Spinal cord (tissue), 10 donors: Measurements from ENCODE around the gene KDM5A. TPM values are rescaled to one million over a fixed set of nuclear protein-coding genes. Genes with fewer than 3 reads are reported as not detected.
"Not testable (repeated sequence)": the region's sequence is repeated elsewhere in the genome, so short reads cannot be mapped to it uniquely, and the experiment has no call there.

ENCODE experiments used
- DNase-seq, 6 donors: peaks; one replicate each; pipeline versions ENCODE4 v3.0.0 to v3.0.0-alpha.2; 2013 to 2015; ENCODE audit warnings: low spot score in 6 of 6, low read depth in 4 of 6
- H3K27ac ChIP-seq: one replicate; pipeline ENCODE4 v1.5.1; 2013; ENCODE audit warnings: low read depth, low read length, control low read depth
- H3K27me3 ChIP-seq: one replicate; pipeline ENCODE4 v1.6.1; 2013; ENCODE audit warnings: low read length; ENCODE audit not compliant: control insufficient read depth, insufficient read depth
- H3K36me3 ChIP-seq: one replicate; pipeline ENCODE4 v1.6.1; 2013; ENCODE audit warnings: low read length; ENCODE audit not compliant: control insufficient read depth, insufficient read depth
- H3K4me1 ChIP-seq: one replicate; pipeline ENCODE4 v1.6.1; 2013; ENCODE audit warnings: low read length; ENCODE audit not compliant: control insufficient read depth, insufficient read depth
- H3K4me3 ChIP-seq: one replicate; pipeline ENCODE4 v1.5.1; 2013; ENCODE audit warnings: low read depth, low read length, control low read depth
- H3K9me3 ChIP-seq: one replicate; pipeline ENCODE4 v1.6.1; 2013; ENCODE audit warnings: low read length; ENCODE audit not compliant: control insufficient read depth, insufficient read depth
- whole genome bisulfite sequencing: methylation state at CpG from one replicate; pipeline ENCODE4 v1.1.5; 2013; ENCODE audit warnings: missing lambda C conversion rate; ENCODE audit not compliant: insufficient coverage; 5-methylcytosine and 5-hydroxymethylcytosine counted together
- polyA plus RNA-seq, 2 donors: library from polyadenylated mRNA; unstranded; fragments of 120-200 nt; gene quantifications; one replicate each; pipeline ENCODE4 v1.2.1, GENCODE V29; 2013; ENCODE audit not compliant: insufficient read length in 2 of 2
- total RNA-seq, 2 donors: library from RNA; depleted of rRNA in 1 of 2; stranded (reverse); fragments of 120-200 nt in 1 of 2; fragments of >200 nt in 1 of 2; gene quantifications; one replicate each; pipeline versions ENCODE4 v1.2.3 to v1.2.4, GENCODE V29; 2013 to 2014
- donor health status: healthy.

The KDM5A gene
- total and polyA plus RNA-seq, 4 donors = 16.9 to 69.8 (median 40.1) TPM

DNA sequence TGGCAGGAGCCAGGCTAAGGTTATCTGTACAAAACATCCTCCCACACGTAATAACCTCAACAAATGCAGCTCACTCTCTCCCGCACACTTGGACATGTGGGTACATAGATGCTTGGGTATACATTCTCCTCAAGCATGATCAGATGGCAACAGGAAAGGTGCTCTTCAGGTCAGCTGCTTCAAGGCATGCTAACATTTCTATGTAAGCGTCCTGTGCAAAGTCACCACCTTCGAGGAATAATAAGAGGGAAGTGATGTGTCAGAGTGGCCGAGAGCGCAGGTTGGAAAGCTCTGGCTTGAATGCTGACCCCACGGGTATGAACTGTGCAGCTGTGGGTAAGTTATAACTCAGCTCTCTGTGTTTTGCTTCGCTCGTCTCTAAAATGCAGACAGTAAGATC, 151.0 kb downstream of the KDM5A start:
- H3K27ac ChIP-seq = no peak overlapping the region
- H3K27me3 ChIP-seq = no peaks in the 10 kb centered on the region
- no peak for DNase-seq
- H3K36me3 ChIP-seq = no peaks in the 10 kb centered on the region
- no peaks in the 10 kb centered on the region for H3K9me3 ChIP-seq
- H3K4me1 ChIP-seq = peaks cover 4% of the 10 kb centered on the region
- WGBS = 93% methylated on average over 8 of the region's 9 CpGs
- no peak overlapping the region for H3K4me3 ChIP-seq

GRCh38 chr12:237026-237815, 151.9 kb downstream of the KDM5A start:
- Histone ChIP-seq H3K36me3 (no peaks in the 10 kb centered on the region), H3K27ac (no peak overlapping the region), H3K27me3 (no peaks in the 10 kb centered on the region), H3K9me3 (no peaks in the 10 kb centered on the region), H3K4me1 (peaks cover 13% of the 10 kb centered on the region), H3K4me3 (no peak overlapping the region)
- WGBS = 95% methylated on average over 9 of the region's 13 CpGs
- DNase-seq = no peak

- H3K27me3 ChIP-seq = no peaks in the 10 kb centered on the region
- WGBS = 80% methylated on average over 3 of the region's 3 CpGs
- H3K9me3 ChIP-seq = no peaks in the 10 kb centered on the region
- peaks cover 14% of the 10 kb centered on the region for H3K4me1 ChIP-seq
- no peaks in the 10 kb centered on the region for H3K36me3 ChIP-seq
- no peak overlapping the region for H3K4me3 ChIP-seq
- no peak overlapping the region for H3K27ac ChIP-seq
- DNase-seq = no peak
These were observed 152.7 kb downstream of the KDM5A start for GRCh38 chr12:236445-236844.

DNA sequence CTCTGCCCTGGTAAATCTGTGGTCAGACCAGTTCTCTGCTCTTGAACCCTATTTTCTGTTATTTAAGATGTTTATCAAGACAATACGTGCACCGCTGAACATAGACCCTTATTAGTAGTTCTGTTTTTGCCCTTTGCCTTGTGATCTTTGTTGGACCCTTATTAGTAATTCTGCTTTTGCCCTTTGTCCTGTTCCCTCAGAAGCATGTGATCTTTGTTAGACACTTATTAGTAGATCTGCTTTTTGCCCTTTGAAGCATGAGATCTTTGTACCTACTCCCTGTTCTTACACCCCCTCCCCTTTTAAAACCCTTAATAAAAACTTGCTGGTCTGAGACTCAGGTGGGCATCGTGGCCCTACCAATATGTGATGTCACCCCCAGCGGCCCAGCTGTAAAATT, 153.2 kb downstream of the KDM5A start:
- DNase-seq, H3K9me3 ChIP-seq, H3K4me3 ChIP-seq, H3K27ac ChIP-seq, H3K27me3 ChIP-seq, H3K36me3 ChIP-seq: not testable (repeated sequence)
- WGBS = no CpG with 5 or more reads among the region's 4 CpGs
- H3K4me1 ChIP-seq = peaks cover 19% of the 10 kb centered on the region

- no peak for DNase-seq
- H3K36me3 ChIP-seq = no peaks in the 10 kb centered on the region
- no peak overlapping the region for H3K27ac ChIP-seq
- peaks cover 23% of the 10 kb centered on the region for H3K4me1 ChIP-seq
- 96% methylated on average over 9 of the region's 10 CpGs for WGBS
- H3K9me3 ChIP-seq = no peaks in the 10 kb centered on the region
- no peaks in the 10 kb centered on the region for H3K27me3 ChIP-seq
- no peak overlapping the region for H3K4me3 ChIP-seq
These were observed 154.2 kb downstream of the KDM5A start for GRCh38 chr12:234891-235415.

DNA sequence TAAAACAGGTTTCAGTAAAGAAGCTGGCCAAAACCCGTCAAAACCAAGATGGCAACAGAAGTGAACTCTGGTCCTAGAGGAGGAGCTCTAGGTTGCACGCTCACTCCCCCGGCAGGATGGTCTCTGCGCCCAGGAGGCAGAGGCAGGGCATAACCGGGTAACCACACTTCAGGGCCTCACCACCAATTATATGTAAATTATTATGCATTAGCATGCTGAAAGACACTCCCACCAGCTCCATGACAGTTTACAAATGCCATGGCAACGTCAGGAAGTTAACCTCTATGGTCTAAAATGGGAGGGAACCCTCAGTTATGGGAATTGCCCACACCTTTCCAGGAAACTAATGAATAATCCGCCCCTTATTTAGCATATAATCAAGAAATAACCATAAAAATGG, 155.1 kb downstream of the KDM5A start:
- Histone ChIP-seq H3K27me3 (no peaks in the 10 kb centered on the region), H3K9me3 (no peaks in the 10 kb centered on the region), H3K36me3 (no peaks in the 10 kb centered on the region), H3K4me3 (no peak overlapping the region), H3K4me1 (peaks cover 31% of the 10 kb centered on the region), H3K27ac (no peak overlapping the region)
- WGBS = 73% methylated on average over 2 of the region's 7 CpGs
- DNase-seq = no peak

- peaks cover 35% of the 10 kb centered on the region for H3K4me1 ChIP-seq
- DNase-seq = no peak
- peak overlapping the region; percentile 16 for H3K27ac ChIP-seq
- H3K4me3 ChIP-seq = no peak overlapping the region
- no peaks in the 10 kb centered on the region for H3K9me3 ChIP-seq
- H3K27me3 ChIP-seq = no peaks in the 10 kb centered on the region
- H3K36me3 ChIP-seq = no peaks in the 10 kb centered on the region
- 79% methylated on average over 3 of the region's 3 CpGs for WGBS
These were observed 155.5 kb downstream of the KDM5A start for GRCh38 chr12:233615-233968.

DNA sequence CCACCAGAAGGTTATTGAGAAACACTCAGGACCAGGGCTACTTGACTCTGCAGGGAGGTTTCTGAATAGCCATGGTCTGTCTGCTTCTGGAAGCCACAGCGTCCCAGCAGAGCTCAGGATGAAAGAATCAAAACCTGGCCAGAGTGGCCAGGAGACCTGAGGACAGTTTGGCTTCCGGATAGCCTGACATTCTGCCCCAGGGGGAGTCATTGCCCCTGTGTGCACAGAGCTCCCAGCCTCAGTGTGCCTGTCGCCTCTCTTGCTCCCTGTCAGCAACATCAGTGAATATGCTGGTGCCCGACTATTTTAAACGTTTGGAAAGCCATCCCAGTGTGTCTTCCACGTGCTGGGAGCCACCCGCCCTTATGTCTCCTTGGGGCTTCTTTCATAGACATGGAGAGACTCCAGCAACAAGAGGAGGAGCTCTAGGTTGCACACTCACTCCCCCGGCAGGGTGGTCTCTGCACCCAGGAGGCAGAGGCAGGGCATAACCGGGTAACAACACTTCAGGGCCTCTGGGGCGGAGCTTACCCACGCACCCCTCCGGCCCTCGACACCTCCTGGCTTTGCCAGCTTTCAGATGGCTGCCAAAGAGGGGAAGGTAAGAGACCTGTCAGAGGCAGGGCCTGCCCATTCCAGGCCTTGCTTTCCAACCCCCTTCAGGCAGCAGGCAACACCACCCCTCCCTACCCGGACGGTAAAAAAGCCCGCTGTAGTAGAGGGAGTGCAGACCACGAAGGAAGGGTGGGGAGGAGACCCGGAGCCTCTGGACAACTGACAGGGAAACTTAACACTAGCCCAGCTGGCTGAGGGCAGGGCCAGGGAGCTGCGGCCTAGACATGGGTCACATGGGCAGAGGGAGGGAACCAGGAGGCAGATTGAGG, 156.1 kb downstream of the KDM5A start:
- Histone ChIP-seq H3K9me3 (no peaks in the 10 kb centered on the region), H3K36me3 (no peaks in the 10 kb centered on the region), H3K4me1 (peaks cover 36% of the 10 kb centered on the region), H3K27ac (peak overlapping the region; percentile 16), H3K27me3 (no peaks in the 10 kb centered on the region), H3K4me3 (no peak overlapping the region)
- DNase-seq = peak in 1 of 6 donors; percentile 45
- WGBS = 43% methylated on average over 13 of the region's 19 CpGs

GRCh38 chr12:230925-231671, 158.0 kb downstream of the KDM5A start:
- DNase-seq = peak; percentile 35 to 87 (median 56)
- Histone ChIP-seq H3K36me3 (no peaks in the 10 kb centered on the region), H3K9me3 (no peaks in the 10 kb centered on the region), H3K27ac (peak overlapping the region; percentile 57), H3K4me3 (no peak overlapping the region), H3K4me1 (peaks cover 48% of the 10 kb centered on the region), H3K27me3 (no peaks in the 10 kb centered on the region)
- 33% methylated on average over 14 of the region's 14 CpGs for WGBS
